HepG2 (cell line): Measurements from ENCODE around the gene NPDC1. TPM values are rescaled to one million over a fixed set of nuclear protein-coding genes. Genes with fewer than 3 reads are reported as not detected.

Experiments
- FIP1L1 ChIP-seq: fragments of 200-400 bp; formaldehyde crosslinking; IDR thresholded peaks from 2 replicates; pipeline ENCODE4 v1.6.1; 2018; ENCODE audit warnings: low read depth, mild to moderate bottlenecking, low read length, moderate library complexity, borderline replicate concordance; ENCODE audit not compliant: insufficient read depth
- GLI4 ChIP-seq: sonication (generic); formaldehyde crosslinking; IDR thresholded peaks from 2 replicates; pipeline ENCODE4 v1.5.1; 2020; ENCODE audit warnings: missing genetic modification reagents, mild to moderate bottlenecking, moderate library complexity, borderline replicate concordance
- GMEB1 ChIP-seq: sonication (generic); formaldehyde crosslinking; IDR thresholded peaks from 2 replicates; pipeline ENCODE4 v1.5.1; 2020; ENCODE audit warnings: missing genetic modification reagents, mild to moderate bottlenecking, borderline replicate concordance
- HOXD1 ChIP-seq: sonication (generic); formaldehyde crosslinking; IDR thresholded peaks from 2 replicates; pipeline ENCODE4 v1.5.0; 2020; ENCODE audit warnings: missing genetic modification reagents
- IKZF5 ChIP-seq: IDR thresholded peaks from 2 replicates; pipeline ENCODE4 v1.6.1; 2018; ENCODE audit warnings: missing genetic modification reagents, mild to moderate bottlenecking, missing compliant biosample characterization
- JDP2 ChIP-seq: sonication (generic); formaldehyde crosslinking; IDR thresholded peaks from 2 replicates; pipeline ENCODE4 v1.8.1; 2022; ENCODE audit warnings: missing genetic modification reagents, borderline replicate concordance
- NBN ChIP-seq: fragments of 450-650 bp; conservative IDR thresholded peaks from 2 replicates; pipeline ENCODE4 v1.6.1; 2017
- NFKBIZ ChIP-seq: IDR thresholded peaks from 2 replicates; pipeline ENCODE4 v1.6.1; 2018; ENCODE audit warnings: missing genetic modification reagents, missing compliant biosample characterization
- REST ChIP-seq, 2 experiments: IDR thresholded peaks; 2 replicates each; pipeline ENCODE4 v1.6.1; 2011 to 2012; ENCODE audit warnings: low read length in 2 of 2, borderline replicate concordance in 1 of 2, low read depth in 1 of 2, mild to moderate bottlenecking in 1 of 2, moderate library complexity in 1 of 2
- SIN3A ChIP-seq: IDR thresholded peaks from 2 replicates; pipeline ENCODE4 v1.6.1; 2011; ENCODE audit warnings: low read depth, mild to moderate bottlenecking, control low read depth, low read length, borderline replicate concordance
- THAP11 ChIP-seq: IDR thresholded peaks from 2 replicates; pipeline ENCODE4 v1.6.1; 2016; ENCODE audit warnings: missing biosample characterization, missing genetic modification reagents
- ZBTB33 ChIP-seq: sonication (generic); formaldehyde crosslinking; IDR thresholded peaks from 2 replicates; pipeline ENCODE4 v1.4.0; 2020; ENCODE audit warnings: missing genetic modification reagents
- ZFAT ChIP-seq: sonication (generic); formaldehyde crosslinking; conservative IDR thresholded peaks from 2 replicates; pipeline ENCODE4 v1.8.1; 2023; ENCODE audit warnings: missing genetic modification reagents, inconsistent platforms
- ZFP41 ChIP-seq: sonication (generic); formaldehyde crosslinking; IDR thresholded peaks from 2 replicates; pipeline ENCODE4 v1.4.0; 2020; ENCODE audit warnings: mild to moderate bottlenecking, missing genetic modification reagents, borderline replicate concordance
- ZFYVE20 ChIP-seq: sonication (generic); formaldehyde crosslinking; IDR thresholded peaks from 2 replicates; pipeline ENCODE4 v1.8.0; 2023; ENCODE audit warnings: low read depth, mild to moderate bottlenecking, moderate library complexity, missing genetic modification reagents, borderline replicate concordance
- ZNF713 ChIP-seq: sonication (generic); formaldehyde crosslinking; IDR thresholded peaks from 2 replicates; pipeline ENCODE4 v1.4.0; 2020; ENCODE audit warnings: mild to moderate bottlenecking, missing genetic modification reagents
- ZNF776 ChIP-seq: sonication (generic); formaldehyde crosslinking; IDR thresholded peaks from 2 replicates; pipeline ENCODE4 v1.4.0; 2020; ENCODE audit warnings: mild to moderate bottlenecking, missing genetic modification reagents
- ZNF781 ChIP-seq: sonication (generic); formaldehyde crosslinking; IDR thresholded peaks from 2 replicates; pipeline ENCODE4 v1.5.1; 2020; ENCODE audit warnings: borderline replicate concordance, mild to moderate bottlenecking, missing genetic modification reagents; ENCODE audit errors: not compliant biosample characterization
- polyA plus RNA-seq, 8 experiments: library from polyadenylated mRNA; depleted of rRNA in 3 of 8; stranded (reverse) in 7 of 8; unstranded in 1 of 8; fragments of >200 nt; fragmentation: Illumina TruSeq in 4 of 8; extraction: Trizol in 4 of 8; gene quantifications; 2 replicates each; pipeline versions ENCODE4 v1.2.1 to v1.2.3, GENCODE V29; 2011 to 2016; ENCODE audit warnings: low read depth in 4 of 8, missing spikeins in 1 of 8, mixed read lengths in 1 of 8; ENCODE audit not compliant: insufficient read depth in 1 of 8
- total RNA-seq, 5 experiments: library from RNA; depleted of rRNA; stranded (reverse); fragments of >200 nt; fragmentation: Illumina TruSeq; extraction: Trizol; gene quantifications; 2 replicates each; pipeline ENCODE4 v1.2.3, GENCODE V29; 2016; ENCODE audit warnings: low read depth in 1 of 5

NPDC1 gene
- total and polyA plus RNA-seq, 2 of the 13 experiments (the other 11 are each of a cell fraction or from before 2014, with no cell fraction given): 0.84 to 5.4 TPM

GRCh38 chr9:137086531-137087408 lies 40.8 kb upstream of the NPDC1 start, which contains the start of gene MAN1B1 (continued):
- TF ChIP-seq ZNF781: no peak
- TF ChIP-seq NBN: no peak
- TF ChIP-seq GLI4 (CRISPR knock-in tag): 0 out of 2 replicates have a peak, but pooled peaks have one; percentile 29
- TF ChIP-seq REST (IDR thresholded peaks at IDR 0.05; ENCODE audit: borderline replicate concordance in 1 of 2, low read depth in 1 of 2, low read length in 2 of 2): peak in 1 of 2 experiments; percentile 43; a peak in 2 of 4 replicates
- TF ChIP-seq NFKBIZ (CRISPR knock-in tag): peak; percentile 23; the same call in 1 of the 2 replicates
- peak; percentile 90 for TF ChIP-seq THAP11 (CRISPR knock-in tag)
- no peak for TF ChIP-seq ZFAT (CRISPR knock-in tag)
- TF ChIP-seq JDP2 (CRISPR knock-in tag): no peak; the same call in 1 of the 2 replicates
- TF ChIP-seq IKZF5 (CRISPR knock-in tag): peak; percentile 44
- peak; percentile 87; the same call in 1 of the 2 replicates for TF ChIP-seq SIN3A
- TF ChIP-seq ZBTB33 (CRISPR knock-in tag): no peak
- TF ChIP-seq ZFP41 (CRISPR knock-in tag): no peak
- TF ChIP-seq GMEB1: peak; percentile 99
- TF ChIP-seq FIP1L1: no peak
- TF ChIP-seq HOXD1 (CRISPR knock-in tag): 0 out of 2 replicates have a peak, but pooled peaks have one; percentile 15
- no peak for TF ChIP-seq ZFYVE20
- peak; percentile 42; the same call in 1 of the 2 replicates for TF ChIP-seq ZNF776 (CRISPR knock-in tag)
- TF ChIP-seq ZNF713 (CRISPR knock-in tag): peak; percentile 77; the same call in 1 of the 2 replicates
